ENCODE data around the gene SCN3A.

Gene SCN3A

DNA sequence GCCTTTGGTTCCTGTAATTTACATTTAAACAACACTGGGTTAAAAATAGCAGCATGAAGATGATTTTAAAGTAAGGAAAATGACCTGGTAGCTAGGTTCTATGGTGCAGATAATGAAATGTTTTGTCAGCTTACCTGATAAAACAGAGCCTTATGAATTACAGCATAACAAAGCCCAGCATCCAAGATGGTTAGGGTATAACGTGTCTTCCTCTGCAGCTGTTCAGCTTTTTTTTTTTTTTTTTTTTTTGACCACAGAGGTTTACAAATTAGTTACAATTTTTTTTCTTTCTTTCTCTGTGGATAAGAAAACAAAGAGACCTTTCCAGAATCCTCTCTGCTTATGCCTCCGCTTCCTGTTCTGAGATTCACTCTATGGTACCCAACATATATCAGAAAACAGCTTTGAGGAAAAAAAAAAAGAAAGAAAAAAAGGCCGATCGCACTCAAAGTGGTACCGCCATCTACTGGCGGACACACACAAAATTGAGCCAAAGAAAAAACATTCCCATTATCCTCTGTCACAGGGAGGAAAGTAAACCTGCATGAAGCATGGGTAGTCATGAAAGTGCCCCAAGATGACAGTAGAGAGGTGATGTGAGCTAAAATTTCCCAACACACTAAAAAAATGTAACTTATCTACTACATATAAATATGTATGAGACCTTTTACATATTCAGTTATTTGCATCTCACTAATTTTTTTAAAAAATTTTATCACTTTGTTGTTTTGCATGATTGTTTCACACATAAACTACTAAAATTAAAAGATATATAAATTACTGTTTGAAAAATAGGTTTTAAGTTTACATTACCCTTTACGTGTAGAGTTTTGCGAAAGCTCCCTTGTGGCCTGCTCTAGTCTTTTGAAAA is at the start of gene SCN3A:
TSS of gene SCN3A (minus strand) at position 362 of the 871 bp plus-strand sequence. CDS start 27,656 bp downstream, outside the sequence.
- peak in 1 of 2 donors; percentile 17 for ATAC-seq

GRCh38 chr2:165253178-165253577 is 49.3 kb upstream of the SCN3A start:
- no peak for ATAC-seq

DNA sequence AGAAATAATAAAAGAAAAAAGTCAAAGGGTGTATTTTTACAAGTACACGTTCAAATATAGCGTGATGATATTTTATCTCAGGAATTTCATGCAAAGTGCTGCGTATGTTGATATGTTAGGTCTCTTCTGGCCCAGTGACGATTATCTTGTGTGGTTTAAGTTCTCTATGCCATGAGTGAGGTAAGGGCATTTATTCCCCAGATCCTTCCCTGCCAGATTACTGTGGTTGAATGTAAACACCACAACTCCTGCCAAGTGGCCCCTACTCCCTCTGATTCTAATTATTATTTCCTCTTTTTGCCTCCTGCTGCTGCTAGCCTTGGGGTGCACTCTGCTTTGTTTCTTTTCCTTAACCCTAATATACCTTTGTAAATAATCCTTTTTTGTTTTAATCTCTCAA is 47.5 kb upstream of the SCN3A start:
- ATAC-seq, result no peak

- no peak for ATAC-seq
Measured at GRCh38 chr2:165248238-165248637, 44.4 kb upstream of the SCN3A start.

- no peak for ATAC-seq
Measured at GRCh38 chr2:165245081-165245793, 41.4 kb upstream of the SCN3A start.

- no peak for ATAC-seq
Measured at GRCh38 chr2:165240916-165241315, 37.1 kb upstream of the SCN3A start.

- no peak for ATAC-seq
Measured at GRCh38 chr2:165239856-165240515, 36.1 kb upstream of the SCN3A start.

DNA sequence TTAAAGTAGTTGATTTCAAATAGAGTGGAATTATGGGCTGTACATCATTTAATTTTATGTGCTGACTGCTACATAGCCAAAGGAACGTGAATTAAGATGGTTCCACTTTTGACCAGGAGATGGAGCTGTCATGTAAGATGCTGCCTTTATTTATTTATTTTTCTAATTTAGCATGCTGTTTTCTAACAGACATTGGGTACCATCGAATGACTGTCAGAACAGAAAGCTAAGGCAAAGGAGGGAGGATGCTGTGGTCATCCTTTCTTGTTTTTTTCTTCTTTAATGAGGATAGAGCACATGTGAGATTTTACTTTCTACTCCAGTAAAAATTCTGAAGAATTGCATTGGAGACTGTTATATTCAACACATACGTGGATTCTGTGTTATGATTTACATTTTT is 35.4 kb upstream of the SCN3A start, which contains the start of gene SCN2A:
TSS of gene SCN2A (plus strand) at position 185 of the 400 bp plus-strand sequence. CDS start 56,410 bp downstream, outside the sequence.
- ATAC-seq, result no peak

- no peak for ATAC-seq
Measured at GRCh38 chr2:165238295-165238694, 34.4 kb upstream of the SCN3A start.

DNA sequence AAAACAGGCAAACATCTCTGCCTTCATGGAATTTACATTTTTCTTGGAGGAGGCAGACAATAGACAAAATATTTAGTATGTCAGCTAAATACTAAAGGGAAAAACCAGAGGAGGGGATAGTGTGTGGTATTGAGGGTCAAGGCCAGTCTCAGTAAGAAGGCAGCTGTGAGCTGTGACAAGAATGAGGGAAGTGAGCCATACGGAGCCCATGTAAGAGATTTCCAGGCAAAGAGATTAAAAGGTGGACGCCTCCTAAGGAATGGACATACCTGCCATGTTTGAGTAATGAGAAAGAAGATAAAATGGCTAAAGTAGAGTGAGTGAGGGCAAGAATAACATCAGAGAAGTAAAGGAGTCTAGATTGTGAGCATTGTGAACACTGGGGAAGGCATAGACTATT is 33.2 kb upstream of the SCN3A start:
- ATAC-seq, result no peak

- ATAC-seq, result no peak
Measured at GRCh38 chr2:165227571-165227970, 23.7 kb upstream of the SCN3A start.

DNA sequence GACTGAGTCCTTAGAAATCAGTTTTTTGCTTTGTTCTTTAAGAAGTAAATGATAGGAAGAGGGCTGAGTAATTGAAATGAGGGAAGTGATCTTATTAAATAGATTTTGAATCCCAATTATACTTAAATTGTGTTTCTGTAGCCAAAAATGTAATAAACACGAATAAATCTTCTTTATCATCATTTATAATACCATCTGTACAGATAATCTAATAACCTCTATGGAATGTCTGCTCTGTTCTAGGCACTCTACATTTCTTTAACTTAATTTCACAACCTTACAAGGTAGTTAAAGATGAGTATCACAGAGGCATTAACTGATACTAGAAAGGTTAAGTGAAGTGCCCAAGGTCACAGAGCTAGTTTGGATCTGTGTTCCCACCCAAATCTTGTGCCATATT is 21.1 kb upstream of the SCN3A start:
- ATAC-seq, result no peak

DNA sequence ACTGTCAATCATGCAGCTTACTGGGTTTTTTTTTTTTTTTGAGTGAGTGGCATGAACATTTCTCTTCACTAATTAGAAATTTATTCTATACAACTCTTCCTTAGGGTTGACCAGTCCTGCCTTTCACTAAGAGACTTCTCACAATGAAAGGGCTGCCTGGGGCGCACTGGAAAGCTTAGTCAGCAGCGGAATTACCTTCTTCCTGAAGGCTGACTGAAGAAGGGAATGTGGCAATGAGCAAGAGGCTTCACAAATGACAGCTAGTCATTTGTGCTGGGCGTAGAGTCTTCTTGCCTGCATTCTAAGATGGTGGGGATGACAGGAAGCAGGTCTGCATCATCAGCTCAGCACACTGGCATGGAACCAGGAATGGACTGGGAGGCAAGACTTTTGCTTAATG is 15.6 kb upstream of the SCN3A start:
- ATAC-seq, result no peak

DNA sequence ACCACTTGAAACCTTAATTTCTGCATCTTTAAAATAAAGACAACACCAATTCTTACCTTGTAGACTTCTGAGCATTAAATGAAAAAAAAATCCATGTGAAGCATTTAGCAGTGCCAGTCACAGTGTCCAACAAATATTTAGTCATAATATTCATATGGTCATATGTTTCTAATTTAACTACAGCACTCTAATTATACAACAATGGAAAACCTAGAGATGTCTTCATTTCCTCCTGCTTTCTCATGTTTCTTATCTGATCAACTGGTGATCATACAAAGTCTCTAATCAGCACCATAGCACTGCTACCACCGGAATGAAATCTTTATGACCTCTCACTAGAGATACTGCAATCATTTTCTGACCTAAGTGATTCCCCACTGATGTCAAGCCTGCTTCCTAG is 10.2 kb upstream of the SCN3A start:
- no peak for ATAC-seq

DNA sequence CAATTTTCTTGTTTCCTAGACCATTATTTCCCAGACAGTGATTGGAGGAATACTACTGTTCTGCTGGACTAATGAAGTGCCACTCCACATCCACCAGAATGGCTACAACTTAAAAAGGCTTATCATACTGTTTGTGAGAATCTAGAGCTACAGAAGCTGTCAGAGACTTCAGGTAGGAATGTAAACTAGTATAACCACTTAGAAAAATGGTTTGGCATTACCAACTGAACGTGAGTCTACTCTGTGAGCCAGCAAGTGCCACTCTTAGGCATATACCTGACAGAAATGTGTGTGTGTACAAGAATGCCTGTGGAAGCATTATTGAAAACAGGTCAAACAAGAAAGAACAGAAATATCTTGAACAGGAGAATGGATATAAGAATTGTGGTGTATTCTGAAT is 4.2 kb upstream of the SCN3A start:
- no peak for ATAC-seq

DNA sequence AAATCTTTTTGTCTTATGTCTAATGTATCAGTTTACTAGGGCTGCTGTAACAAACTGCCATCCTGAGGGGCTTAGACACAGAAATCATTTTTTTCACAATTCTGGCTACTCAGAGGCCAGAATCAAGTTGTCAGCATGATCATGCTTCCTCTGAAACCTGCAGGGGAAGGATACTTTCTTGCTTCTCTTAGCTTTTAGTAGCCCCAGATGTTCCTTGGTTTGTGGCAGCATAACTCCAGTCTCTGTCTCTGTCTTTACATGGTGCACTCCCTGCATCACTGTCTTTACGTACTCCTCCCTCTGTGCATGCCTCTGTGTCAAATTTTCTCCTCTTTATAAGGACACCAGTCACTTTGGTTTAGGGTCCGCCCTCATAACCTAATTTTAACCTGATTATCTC is 2.0 kb upstream of the SCN3A start:
- no peak for ATAC-seq

GRCh38 chr2:165202239-165202638 is 1.6 kb downstream of the SCN3A start:
- no peak for ATAC-seq

DNA sequence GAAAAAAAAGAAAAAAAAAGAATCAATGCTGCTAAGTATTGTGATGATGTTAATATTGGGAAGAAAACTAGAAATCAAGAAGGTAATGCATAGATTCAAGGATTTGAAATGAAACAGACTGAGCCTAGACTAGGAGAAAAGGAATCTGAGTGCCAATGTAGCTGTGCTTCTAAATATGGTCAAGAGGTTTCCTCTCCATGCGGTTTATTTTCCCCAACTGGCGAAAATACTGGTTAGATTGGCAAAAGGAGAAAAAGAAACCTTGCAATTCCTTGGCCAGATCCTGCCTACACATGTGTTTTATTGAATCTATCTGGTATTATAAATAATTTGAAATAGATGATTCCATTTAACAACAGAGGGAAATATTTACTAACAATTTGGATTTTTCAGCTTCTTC is 5.7 kb downstream of the SCN3A start:
- no peak for ATAC-seq

DNA sequence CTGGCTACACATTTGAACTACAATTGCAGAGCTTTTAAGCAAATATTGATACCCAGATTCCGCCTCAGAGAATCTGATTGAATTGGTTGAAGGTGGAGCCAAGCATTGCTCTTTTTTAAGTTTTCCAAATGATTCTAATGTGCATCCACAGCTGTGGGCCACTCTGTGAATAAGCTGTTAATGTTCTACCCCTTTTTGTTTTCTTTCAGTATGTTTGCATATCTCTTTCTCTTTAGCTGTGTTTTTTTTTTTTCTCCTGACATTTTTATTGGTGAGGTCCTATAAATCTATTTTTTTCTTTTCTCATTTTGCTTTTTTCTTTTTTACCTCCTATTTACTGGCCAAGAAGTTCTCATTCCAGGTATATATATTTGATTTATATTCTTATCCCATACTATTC is 6.5 kb downstream of the SCN3A start:
- no peak for ATAC-seq

DNA sequence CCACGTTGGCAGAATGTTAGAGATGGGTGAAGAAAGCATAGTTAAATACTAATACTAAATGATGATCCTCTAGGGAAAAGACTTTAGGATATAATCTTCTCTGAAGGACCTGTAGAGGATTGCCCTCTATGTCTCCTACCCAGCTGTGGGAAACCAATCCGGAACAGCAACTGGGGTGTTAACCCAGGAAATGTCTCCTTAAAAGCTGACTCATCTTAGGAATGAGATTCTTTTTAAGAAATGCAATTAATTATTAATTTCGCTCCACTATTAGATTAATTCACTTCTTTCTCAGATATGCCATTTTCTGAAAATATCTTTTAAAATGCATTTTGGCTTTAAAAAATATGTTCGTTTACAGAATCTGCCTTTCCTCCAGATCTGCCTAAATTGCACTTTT is 7.4 kb downstream of the SCN3A start:
- ATAC-seq, result no peak

DNA sequence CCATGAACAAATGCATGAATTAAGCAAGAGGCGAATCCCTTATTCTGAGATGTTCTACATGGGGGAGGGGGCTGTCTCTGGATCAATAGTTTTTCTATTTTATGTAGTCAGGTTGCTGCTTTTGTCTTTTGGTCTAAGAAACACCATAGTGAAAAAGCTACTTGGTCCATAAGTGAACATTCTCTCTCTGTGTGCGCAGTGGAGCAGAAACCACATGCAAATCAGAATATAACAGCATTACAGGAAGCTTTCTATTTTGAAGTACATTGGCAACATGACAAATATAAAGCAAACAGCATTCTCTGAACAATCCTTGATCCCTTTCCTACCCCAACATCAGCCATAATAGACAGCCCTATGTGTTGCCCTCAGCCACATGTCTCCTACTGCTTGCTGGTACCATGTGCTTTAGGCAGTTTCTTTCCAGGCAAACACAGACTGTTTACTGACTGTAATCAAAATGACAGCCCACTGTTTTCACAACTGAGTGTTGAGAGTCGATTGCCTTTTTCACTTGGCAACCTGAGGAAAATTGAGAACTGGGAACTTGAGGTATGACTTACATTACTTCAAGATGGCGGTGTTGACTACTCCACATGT is 10.6 kb downstream of the SCN3A start:
- ATAC-seq, result no peak

- no peak for ATAC-seq
Measured at GRCh38 chr2:165192729-165193128, 11.1 kb downstream of the SCN3A start.

GRCh38 chr2:165191096-165191728 is 12.6 kb downstream of the SCN3A start:
- no peak for ATAC-seq

Data from activated CD4-positive, CD25-positive, alpha-beta regulatory T cell treated with anti-CD3 and anti-CD28 coated beads, Interleukin-2, amount 50 U/mL, for 24 hours (primary cell).